ENCODE measurements around the gene ABHD8.

GRCh38 chr19:17347361-17347760, 44.1 kb upstream of the ABHD8 start:
- TF ChIP-seq YY1 (IDR thresholded peaks at IDR 0.05; ENCODE audit: insufficient read depth, insufficient read length): no peak
- TF ChIP-seq ZNF274 (IDR thresholded peaks at IDR 0.05; ENCODE audit: low read depth, low read length): no peak
- no peak for TF ChIP-seq SUZ12 (IDR thresholded peaks at IDR 0.05; ENCODE audit: extremely low read depth, insufficient read depth, insufficient read length)
